Liver (tissue), 9 donors: ENCODE data around the gene CACNA1F. TPM values are rescaled to one million over a fixed set of nuclear protein-coding genes. Genes with fewer than 3 reads are reported as not detected.

Experiments used
- DNase-seq: peaks from one replicate; pipeline ENCODE4 v3.0.0-alpha.2; 2017; ENCODE audit warnings: low spot score
- H3K27ac ChIP-seq, 2 donors: one replicate each; pipeline ENCODE4 v1.7.0; 2013; ENCODE audit warnings: inconsistent platforms in 2 of 2, low read length in 2 of 2, control low read depth in 1 of 2, low read depth in 1 of 2, mild to moderate bottlenecking in 1 of 2
- H3K27me3 ChIP-seq, 4 donors: one replicate each; pipeline versions ENCODE4 v1.6.1 to v1.7.0; 2013; ENCODE audit warnings: low read length in 3 of 4, inconsistent platforms in 1 of 4, mild to moderate bottlenecking in 1 of 4, moderate library complexity in 1 of 4; ENCODE audit not compliant: control insufficient read depth in 4 of 4, insufficient read depth in 4 of 4
- H3K36me3 ChIP-seq, 4 donors: one replicate each; pipeline versions ENCODE4 v1.6.1 to v1.7.0; 2013; ENCODE audit warnings: low read length in 3 of 4, mild to moderate bottlenecking in 3 of 4, low read depth in 1 of 4, moderate library complexity in 1 of 4; ENCODE audit not compliant: control insufficient read depth in 4 of 4, insufficient read depth in 3 of 4
- H3K4me1 ChIP-seq, 4 donors: one replicate each; pipeline versions ENCODE4 v1.6.1 to v1.7.0; 2013; ENCODE audit warnings: low read length in 3 of 4, mild to moderate bottlenecking in 3 of 4, moderate library complexity in 1 of 4; ENCODE audit not compliant: control insufficient read depth in 4 of 4, insufficient read depth in 4 of 4
- H3K4me3 ChIP-seq, 3 donors: one replicate each; pipeline versions ENCODE4 v1.6.1 to v1.7.0; 2013; ENCODE audit warnings: low read length in 3 of 3, control low read depth in 1 of 3, low read depth in 1 of 3, mild to moderate bottlenecking in 1 of 3
- H3K9ac ChIP-seq, 2 donors: one replicate each; pipeline ENCODE4 v1.7.0; 2013; ENCODE audit warnings: low read length in 2 of 2, mild to moderate bottlenecking in 2 of 2, moderate library complexity in 2 of 2, control low read depth in 1 of 2, low read depth in 1 of 2
- H3K9me3 ChIP-seq, 4 donors: one replicate each; pipeline versions ENCODE4 v1.6.1 to v1.7.0; 2013; ENCODE audit warnings: low read length in 3 of 4; ENCODE audit not compliant: control insufficient read depth in 4 of 4
- CTCF ChIP-seq: fragments of 150-350 bp; IDR thresholded peaks from 2 replicates; pipeline ENCODE4 v1.5.1; 2017; ENCODE audit warnings: improper control_type of control experiment, low read depth, low read length; ENCODE audit not compliant: missing input control
- FOXA1 ChIP-seq: IDR thresholded peaks from 2 replicates; pipeline ENCODE4 v1.6.1; 2016; ENCODE audit warnings: antibody characterized with exemption
- GABPA ChIP-seq, 2 donors: IDR thresholded peaks in 1 of 2; conservative IDR thresholded peaks in 1 of 2; 2 replicates each; pipeline ENCODE4 v1.6.1; 2016; ENCODE audit warnings: antibody characterized with exemption in 2 of 2, mild to moderate bottlenecking in 1 of 2, moderate library complexity in 1 of 2
- HNF4A ChIP-seq, 2 donors: conservative IDR thresholded peaks; 2 replicates each; pipeline ENCODE4 v1.6.1; 2016; ENCODE audit warnings: antibody characterized with exemption in 2 of 2, mild to moderate bottlenecking in 2 of 2
- HNF4G ChIP-seq: IDR thresholded peaks from 2 replicates; pipeline ENCODE4 v1.6.1; 2016; ENCODE audit warnings: antibody characterized with exemption
- JUND ChIP-seq, 2 donors: IDR thresholded peaks; 2 replicates each; pipeline ENCODE4 v1.6.1; 2016; ENCODE audit warnings: antibody characterized with exemption in 2 of 2
- MAX ChIP-seq: IDR thresholded peaks from 2 replicates; pipeline ENCODE4 v1.6.1; 2016; ENCODE audit warnings: antibody characterized with exemption
- NR2F2 ChIP-seq: IDR thresholded peaks from 2 replicates; pipeline ENCODE4 v1.6.1; 2016; ENCODE audit warnings: antibody characterized with exemption
- RAD21 ChIP-seq, 2 donors: IDR thresholded peaks; 2 replicates each; pipeline ENCODE4 v1.6.1; 2016; ENCODE audit warnings: antibody characterized with exemption in 2 of 2, mild to moderate bottlenecking in 2 of 2
- RXRA ChIP-seq, 2 donors: IDR thresholded peaks; 2 replicates each; pipeline ENCODE4 v1.6.1; 2017 to 2018; ENCODE audit warnings: antibody characterized with exemption in 2 of 2, mild to moderate bottlenecking in 1 of 2
- SP1 ChIP-seq: IDR thresholded peaks from 2 replicates; pipeline ENCODE4 v1.6.1; 2018; ENCODE audit warnings: antibody characterized with exemption, mild to moderate bottlenecking
- TAF1 ChIP-seq: conservative IDR thresholded peaks from 2 replicates; pipeline ENCODE4 v1.6.1; 2016; ENCODE audit warnings: antibody characterized with exemption, mild to moderate bottlenecking
- YY1 ChIP-seq: IDR thresholded peaks from 2 replicates; pipeline ENCODE4 v1.6.1; 2016; ENCODE audit warnings: antibody characterized with exemption, mild to moderate bottlenecking
- WGBS: extraction: QIAGEN DNeasy Blood & Tissue Kit; methylation state at CpG from one replicate; pipeline ENCODE4 v1.1.7; 2013; 5-methylcytosine and 5-hydroxymethylcytosine counted together
- polyA plus RNA-seq, 2 donors: library from polyadenylated mRNA; stranded (reverse) in 1 of 2; unstranded in 1 of 2; fragments of 200-250 nt in 1 of 2; fragments of >200 nt in 1 of 2; fragmentation: Nextera tagmentation in 1 of 2; extraction: Ambion mirVana in 1 of 2; gene quantifications; one replicate each; pipeline versions ENCODE4 v1.2.1 to v1.2.3, GENCODE V29; 2013 to 2015
- total RNA-seq, 2 donors: library from RNA; depleted of rRNA; stranded (reverse); fragments of >200 nt; gene quantifications; one replicate each; pipeline ENCODE4 v1.2.3, GENCODE V29; 2014
- TF ChIP-seq, protein P1 (sequence below): IDR thresholded peaks from 2 replicates; pipeline ENCODE4 v1.6.1; 2016; ENCODE audit warnings: antibody characterized with exemption, mild to moderate bottlenecking
- TF ChIP-seq, protein P2 (sequence below): IDR thresholded peaks from 2 replicates; pipeline ENCODE4 v1.6.1; 2016; ENCODE audit warnings: antibody characterized with exemption
- donor health status: healthy.
- donor health status: healthy.
- donor health status: healthy.
- donor health status: healthy.
- donor health status: healthy.

The CACNA1F gene
- total and polyA plus RNA-seq, 4 donors: 0.03 TPM; not detected in 3

GRCh38 chrX:49163555-49164419 lies 69.4 kb downstream of the CACNA1F start:
- Histone ChIP-seq H3K36me3 (no peaks in the 10 kb centered on the region), H3K27me3 (no peaks in the 10 kb centered on the region), H3K9ac (peak overlapping the region in 1 of 2 donors; percentile 63), H3K4me3 (peak overlapping the region; percentile 15 to 50 (median 49)), H3K9me3 (no peaks in the 10 kb centered on the region), H3K27ac (peak overlapping the region; percentile 95), H3K4me1 (peaks cover 0 to 4% (median 2%) of the 10 kb centered on the region in 4 donors)
- TF ChIP-seq, protein P1, sequence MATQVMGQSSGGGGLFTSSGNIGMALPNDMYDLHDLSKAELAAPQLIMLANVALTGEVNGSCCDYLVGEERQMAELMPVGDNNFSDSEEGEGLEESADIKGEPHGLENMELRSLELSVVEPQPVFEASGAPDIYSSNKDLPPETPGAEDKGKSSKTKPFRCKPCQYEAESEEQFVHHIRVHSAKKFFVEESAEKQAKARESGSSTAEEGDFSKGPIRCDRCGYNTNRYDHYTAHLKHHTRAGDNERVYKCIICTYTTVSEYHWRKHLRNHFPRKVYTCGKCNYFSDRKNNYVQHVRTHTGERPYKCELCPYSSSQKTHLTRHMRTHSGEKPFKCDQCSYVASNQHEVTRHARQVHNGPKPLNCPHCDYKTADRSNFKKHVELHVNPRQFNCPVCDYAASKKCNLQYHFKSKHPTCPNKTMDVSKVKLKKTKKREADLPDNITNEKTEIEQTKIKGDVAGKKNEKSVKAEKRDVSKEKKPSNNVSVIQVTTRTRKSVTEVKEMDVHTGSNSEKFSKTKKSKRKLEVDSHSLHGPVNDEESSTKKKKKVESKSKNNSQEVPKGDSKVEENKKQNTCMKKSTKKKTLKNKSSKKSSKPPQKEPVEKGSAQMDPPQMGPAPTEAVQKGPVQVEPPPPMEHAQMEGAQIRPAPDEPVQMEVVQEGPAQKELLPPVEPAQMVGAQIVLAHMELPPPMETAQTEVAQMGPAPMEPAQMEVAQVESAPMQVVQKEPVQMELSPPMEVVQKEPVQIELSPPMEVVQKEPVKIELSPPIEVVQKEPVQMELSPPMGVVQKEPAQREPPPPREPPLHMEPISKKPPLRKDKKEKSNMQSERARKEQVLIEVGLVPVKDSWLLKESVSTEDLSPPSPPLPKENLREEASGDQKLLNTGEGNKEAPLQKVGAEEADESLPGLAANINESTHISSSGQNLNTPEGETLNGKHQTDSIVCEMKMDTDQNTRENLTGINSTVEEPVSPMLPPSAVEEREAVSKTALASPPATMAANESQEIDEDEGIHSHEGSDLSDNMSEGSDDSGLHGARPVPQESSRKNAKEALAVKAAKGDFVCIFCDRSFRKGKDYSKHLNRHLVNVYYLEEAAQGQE: no peak
- TF ChIP-seq HNF4G: no peak
- TF ChIP-seq NR2F2: peak; percentile 31
- peak; percentile 77 for TF ChIP-seq CTCF
- peak; percentile 45 to 52 for TF ChIP-seq JUND (IDR thresholded peaks at IDR 0.05)
- TF ChIP-seq GABPA (IDR thresholded peaks at IDR 0.05 in 1 of 2, conservative IDR thresholded peaks at IDR 0.05 in 1 of 2): no peak
- peak; percentile 14 to 20 for TF ChIP-seq RXRA (IDR thresholded peaks at IDR 0.05)
- peak; percentile 40 for TF ChIP-seq SP1
- peak in 1 of 2 donors; percentile 19 for TF ChIP-seq HNF4A (conservative IDR thresholded peaks at IDR 0.05)
- TF ChIP-seq RAD21 (IDR thresholded peaks at IDR 0.05): peak in 1 of 2 donors; percentile 47
- under 1% methylated on average over 69 of the region's 69 CpGs for WGBS
- peak; percentile 87 for DNase-seq

GRCh38 chrX:49162620-49163019 lies 70.5 kb downstream of the CACNA1F start, which contains the start of gene MAGIX:
MAGIX (plus strand) TSS chrX:49162758; CDS start chrX:49162890, 132 bp downstream.
- no peaks in the 10 kb centered on the region for H3K9me3 ChIP-seq
- peak within 1 kb of the TSS in 2 of 3 donors; percentile 49 to 50 for H3K4me3 ChIP-seq
- peak within 1 kb of the TSS in 1 of 2 donors; percentile 39 for H3K9ac ChIP-seq
- H3K4me1 ChIP-seq: peaks cover 0 to 4% (median 2%) of the 10 kb centered on the region in 4 donors
- no peaks in the 10 kb centered on the region for H3K36me3 ChIP-seq
- WGBS: 34% methylated on average over 28 of the region's 28 CpGs
- TF ChIP-seq FOXA1 (no peak), HNF4A (conservative IDR thresholded peaks at IDR 0.05) (no peak), GABPA (IDR thresholded peaks at IDR 0.05 in 1 of 2, conservative IDR thresholded peaks at IDR 0.05 in 1 of 2) (no peak), CTCF (no peak), RXRA (IDR thresholded peaks at IDR 0.05) (no peak), RAD21 (IDR thresholded peaks at IDR 0.05) (no peak), MAX (no peak), NR2F2 (no peak), TAF1 (no peak), YY1 (no peak)
- TF ChIP-seq, protein P2, sequence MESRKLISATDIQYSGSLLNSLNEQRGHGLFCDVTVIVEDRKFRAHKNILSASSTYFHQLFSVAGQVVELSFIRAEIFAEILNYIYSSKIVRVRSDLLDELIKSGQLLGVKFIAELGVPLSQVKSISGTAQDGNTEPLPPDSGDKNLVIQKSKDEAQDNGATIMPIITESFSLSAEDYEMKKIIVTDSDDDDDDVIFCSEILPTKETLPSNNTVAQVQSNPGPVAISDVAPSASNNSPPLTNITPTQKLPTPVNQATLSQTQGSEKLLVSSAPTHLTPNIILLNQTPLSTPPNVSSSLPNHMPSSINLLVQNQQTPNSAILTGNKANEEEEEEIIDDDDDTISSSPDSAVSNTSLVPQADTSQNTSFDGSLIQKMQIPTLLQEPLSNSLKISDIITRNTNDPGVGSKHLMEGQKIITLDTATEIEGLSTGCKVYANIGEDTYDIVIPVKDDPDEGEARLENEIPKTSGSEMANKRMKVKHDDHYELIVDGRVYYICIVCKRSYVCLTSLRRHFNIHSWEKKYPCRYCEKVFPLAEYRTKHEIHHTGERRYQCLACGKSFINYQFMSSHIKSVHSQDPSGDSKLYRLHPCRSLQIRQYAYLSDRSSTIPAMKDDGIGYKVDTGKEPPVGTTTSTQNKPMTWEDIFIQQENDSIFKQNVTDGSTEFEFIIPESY: no peak
- TF ChIP-seq, protein P1: no peak
- peak within 1 kb of the TSS; percentile 95 for H3K27ac ChIP-seq
- H3K27me3 ChIP-seq: no peaks in the 10 kb centered on the region
- no peak for DNase-seq
